Natural killer cell (primary cell): ENCODE data around the gene PKIG. TPM values are rescaled to one million over a fixed set of nuclear protein-coding genes. Genes with fewer than 3 reads are reported as not detected.

ENCODE experiments used
- ATAC-seq, 3 donors: fragments of 150-1000 bp in 2 of 3; fragments of 200-7000 bp in 1 of 3; cut with Tn5 transposase; 1 replicate in 1 of 3; 2 replicates in 2 of 3; pipeline ENCODE4 v1.10.0; 2021; ENCODE audit warnings: mild to moderate bottlenecking in 2 of 3, moderate library complexity in 2 of 3
- DNase-seq, 2 donors: peaks; one replicate each; pipeline versions ENCODE4 v3.0.0 to v3.0.0-alpha.2; 2013 to 2021; ENCODE audit warnings: mixed read lengths in 1 of 2
- H3K27ac ChIP-seq: one replicate; pipeline ENCODE4 v1.5.1; 2013; ENCODE audit warnings: mild to moderate bottlenecking, low read length
- H3K27me3 ChIP-seq: one replicate; pipeline ENCODE4 v1.6.1; 2013; ENCODE audit warnings: low read length; ENCODE audit not compliant: control insufficient read depth, insufficient read depth
- H3K36me3 ChIP-seq: one replicate; pipeline ENCODE4 v1.6.1; 2013; ENCODE audit warnings: low read length; ENCODE audit not compliant: control insufficient read depth, insufficient read depth
- H3K4me1 ChIP-seq: one replicate; pipeline ENCODE4 v1.6.1; 2013; ENCODE audit warnings: low read length; ENCODE audit not compliant: control insufficient read depth, insufficient read depth
- H3K4me3 ChIP-seq: one replicate; pipeline ENCODE4 v1.5.1; 2013; ENCODE audit warnings: low read length
- H3K9me3 ChIP-seq: one replicate; pipeline ENCODE4 v1.6.1; 2013; ENCODE audit warnings: low read length; ENCODE audit not compliant: control insufficient read depth, insufficient read depth
- H3K27ac Mint-ChIP-seq, 2 donors: one replicate each; pipeline ENCODE4 v1.8.0; 2022; ENCODE audit warnings: mild to moderate bottlenecking in 2 of 2, mixed read lengths in 2 of 2, moderate library complexity in 1 of 2
- H3K27me3 Mint-ChIP-seq, 2 donors: one replicate each; pipeline ENCODE4 v1.8.0; 2022; ENCODE audit warnings: low read depth in 2 of 2, mixed read lengths in 2 of 2
- H3K36me3 Mint-ChIP-seq: one replicate; pipeline ENCODE4 v1.8.0; 2022; ENCODE audit warnings: mixed read lengths
- H3K4me1 Mint-ChIP-seq, 2 donors: one replicate each; pipeline ENCODE4 v1.8.0; 2022; ENCODE audit warnings: mixed read lengths in 2 of 2
- H3K4me3 Mint-ChIP-seq: one replicate; pipeline ENCODE4 v1.8.0; 2022; ENCODE audit warnings: mild to moderate bottlenecking, moderate library complexity, mixed read lengths
- H3K9me3 Mint-ChIP-seq, 2 donors: one replicate each; pipeline ENCODE4 v1.8.0; 2022; ENCODE audit warnings: mixed read lengths in 2 of 2
- CTCF ChIP-seq: fragments of 200-600 bp; IDR thresholded peaks from one replicate; pipeline ENCODE4 v1.8.0; 2022; ENCODE audit warnings: antibody characterized with exemption
- WGBS: methylation state at CpG from one replicate; pipeline ENCODE4 v1.1.7; 2013; ENCODE audit warnings: missing lambda C conversion rate; ENCODE audit not compliant: insufficient coverage; 5-methylcytosine and 5-hydroxymethylcytosine counted together
- intact Hi-C: fragments of 100-400 bp; cut with micrococcal nuclease; formaldehyde crosslinking; loops from one replicate; pipeline ENCODE4 v1.14.2; 2022
- total RNA-seq, 4 donors: library from RNA; stranded (reverse); fragments of 120-200 nt in 1 of 4; gene quantifications; one replicate each; pipeline versions ENCODE4 v1.2.3 to v1.2.4, GENCODE V29; 2013 to 2022

Gene PKIG
- total RNA-seq, 3 donors from 2014 or later (not counting 1 experiment from before 2014, with no cell fraction given) = 0.82 to 1.5 (median 1.5) TPM

DNA sequence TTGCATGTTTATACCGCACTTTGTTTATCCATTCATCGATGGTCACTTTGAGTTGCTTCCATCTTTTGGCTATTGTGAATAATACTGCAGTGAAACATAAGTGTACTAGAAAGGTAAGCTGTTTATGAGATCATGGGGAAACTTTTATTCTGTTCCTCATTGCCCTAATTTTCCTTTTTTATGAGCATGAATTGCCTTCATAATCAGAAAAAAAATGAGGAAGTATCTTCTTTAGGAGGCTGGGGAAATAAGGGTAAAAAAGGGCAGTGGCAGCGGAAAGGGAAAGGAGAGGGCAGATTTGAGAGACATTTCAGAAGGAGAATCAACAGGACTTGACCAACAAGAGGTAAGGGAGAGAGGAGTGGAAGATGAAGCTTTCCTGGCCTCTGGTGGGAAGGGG lies 46.2 kb upstream of the PKIG start:
- no peak overlapping the region for H3K27ac Mint-ChIP-seq
- H3K27me3 Mint-ChIP-seq = peaks cover 4 to 6% of the 10 kb centered on the region in 2 donors
- TF ChIP-seq CTCF = no peak
- H3K4me1 Mint-ChIP-seq = no peaks in the 10 kb centered on the region
- Histone ChIP-seq H3K27ac (no peak overlapping the region), H3K9me3 (no peaks in the 10 kb centered on the region), H3K36me3 (no peaks in the 10 kb centered on the region), H3K4me1 (peaks cover 14% of the 10 kb centered on the region), H3K4me3 (no peak overlapping the region), H3K27me3 (no peaks in the 10 kb centered on the region)
- intact Hi-C loops = no loop called here
- ATAC-seq (no peak), DNase-seq (no peak)
- no peaks in the 10 kb centered on the region for H3K36me3 Mint-ChIP-seq
- 94% methylated on average over 3 of the region's 3 CpGs for WGBS
- no peak overlapping the region for H3K4me3 Mint-ChIP-seq
- no peaks in the 10 kb centered on the region for H3K9me3 Mint-ChIP-seq

DNA sequence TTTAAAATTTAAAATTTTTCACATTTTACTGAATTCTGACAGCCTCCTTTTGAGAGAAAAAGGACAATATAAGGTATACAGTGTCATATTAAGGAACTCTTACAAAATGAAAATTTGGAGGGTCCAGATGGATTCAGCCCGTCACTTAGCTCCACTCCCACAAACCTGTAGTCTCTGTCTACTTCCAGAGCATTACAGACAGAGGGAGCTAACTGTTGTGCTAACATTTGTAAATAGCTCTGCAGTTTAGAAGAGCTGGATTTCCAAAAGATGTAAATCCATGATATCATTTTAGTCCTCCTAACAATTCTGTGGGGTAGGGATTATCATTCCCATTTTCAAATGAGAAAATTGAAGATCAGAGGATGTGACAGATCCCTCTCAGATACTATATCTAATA lies 44.4 kb upstream of the PKIG start:
- Histone ChIP-seq H3K9me3 (no peaks in the 10 kb centered on the region), H3K27me3 (no peaks in the 10 kb centered on the region), H3K36me3 (no peaks in the 10 kb centered on the region), H3K27ac (no peak overlapping the region), H3K4me3 (no peak overlapping the region), H3K4me1 (no peaks in the 10 kb centered on the region)
- ATAC-seq = no peak
- no peaks in the 10 kb centered on the region for H3K4me1 Mint-ChIP-seq
- no peaks in the 10 kb centered on the region for H3K9me3 Mint-ChIP-seq
- intact Hi-C loops = no loop called here
- no peak overlapping the region for H3K4me3 Mint-ChIP-seq
- no peaks in the 10 kb centered on the region for H3K36me3 Mint-ChIP-seq
- H3K27me3 Mint-ChIP-seq = peaks cover 4 to 6% of the 10 kb centered on the region in 2 donors
- no peak for DNase-seq
- no peak overlapping the region for H3K27ac Mint-ChIP-seq
- no peak for TF ChIP-seq CTCF
- WGBS = 100% methylated on average over 1 of the region's 1 CpG

DNA sequence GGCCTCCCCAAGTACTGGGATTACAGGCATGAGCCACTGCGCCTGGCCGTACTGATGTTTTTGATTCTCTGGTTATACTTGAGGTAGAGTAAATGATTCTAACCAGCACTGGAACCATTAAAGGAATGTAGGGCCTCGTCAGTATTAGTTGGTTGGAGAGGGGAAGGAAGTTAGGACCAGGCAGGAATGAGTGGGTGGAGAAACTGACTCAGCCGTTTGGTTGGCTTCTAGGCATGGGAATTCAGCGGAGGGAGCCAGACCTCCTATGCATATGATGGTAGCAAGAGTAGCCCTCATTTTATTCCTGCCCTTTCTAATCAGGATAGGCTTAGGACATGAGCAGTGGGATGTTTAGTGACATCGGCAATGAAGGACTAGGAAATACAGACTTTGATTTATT lies 41.5 kb upstream of the PKIG start:
- intact Hi-C loops = no loop called here
- DNase-seq = no peak

More for the DNA sequence above, 41.5 kb upstream of the PKIG start:
- 81% methylated on average over 6 of the region's 6 CpGs for WGBS
- Mint-ChIP-seq H3K4me3 (no peak overlapping the region), H3K36me3 (no peaks in the 10 kb centered on the region), H3K27ac (no peak overlapping the region), H3K4me1 (no peaks in the 10 kb centered on the region), H3K9me3 (no peaks in the 10 kb centered on the region), H3K27me3 (peaks cover 4 to 6% of the 10 kb centered on the region in 2 donors)
- no peak for TF ChIP-seq CTCF
- no peak overlapping the region for H3K4me3 ChIP-seq
- H3K4me1 ChIP-seq = no peaks in the 10 kb centered on the region
- H3K27me3 ChIP-seq = no peaks in the 10 kb centered on the region
- H3K9me3 ChIP-seq = no peaks in the 10 kb centered on the region
- H3K36me3 ChIP-seq = no peaks in the 10 kb centered on the region
- H3K27ac ChIP-seq = no peak overlapping the region
- no peak for ATAC-seq
